CD4-positive, alpha-beta T cell treated with Interleukin-15 for 4 hours (primary cell): ENCODE results near the gene SLCO4A1.

ENCODE experiments used
- DNase-seq: peaks from one replicate; pipeline ENCODE4 v3.0.0-alpha.2; 2020; ENCODE audit warnings: low spot score

SLCO4A1 gene

DNA sequence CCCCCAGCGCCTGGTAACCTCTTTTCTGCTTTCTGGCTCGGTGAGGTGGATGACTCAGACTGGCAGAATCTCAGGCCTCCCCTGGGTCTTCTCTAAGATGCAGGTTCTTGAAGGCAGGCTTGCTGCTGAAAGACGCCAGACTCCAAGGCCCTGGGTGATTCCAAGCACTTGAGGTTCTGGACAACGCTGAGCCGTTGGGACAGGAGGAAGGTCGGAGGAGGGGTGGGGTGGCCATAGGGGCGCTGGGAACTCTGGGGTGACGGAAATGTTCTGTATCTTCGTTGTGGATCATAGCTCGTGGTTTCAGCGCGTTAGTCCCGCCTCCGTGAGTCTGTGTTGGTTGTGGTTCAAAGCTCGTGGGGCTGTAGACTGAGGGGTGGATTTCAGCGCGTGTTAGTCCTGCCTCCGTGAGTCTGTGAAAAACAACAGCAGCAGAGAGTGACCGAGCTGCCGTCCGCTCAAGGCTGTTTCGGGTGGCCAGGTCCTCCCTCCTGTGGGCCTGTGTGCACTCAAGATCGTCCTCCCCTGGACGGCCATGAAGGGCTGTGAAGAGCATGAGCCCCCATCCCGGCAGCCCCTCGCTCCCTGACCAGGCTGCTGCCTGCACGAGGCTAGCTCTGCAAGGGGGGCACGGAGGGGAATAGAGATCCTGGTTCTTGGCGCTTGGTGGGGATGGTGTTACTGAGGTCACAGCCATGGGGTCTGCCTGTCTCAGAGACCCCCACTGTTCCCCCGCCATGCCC lies 74.1 kb downstream of the SLCO4A1 start:
- peak; percentile 42 for DNase-seq

DNA sequence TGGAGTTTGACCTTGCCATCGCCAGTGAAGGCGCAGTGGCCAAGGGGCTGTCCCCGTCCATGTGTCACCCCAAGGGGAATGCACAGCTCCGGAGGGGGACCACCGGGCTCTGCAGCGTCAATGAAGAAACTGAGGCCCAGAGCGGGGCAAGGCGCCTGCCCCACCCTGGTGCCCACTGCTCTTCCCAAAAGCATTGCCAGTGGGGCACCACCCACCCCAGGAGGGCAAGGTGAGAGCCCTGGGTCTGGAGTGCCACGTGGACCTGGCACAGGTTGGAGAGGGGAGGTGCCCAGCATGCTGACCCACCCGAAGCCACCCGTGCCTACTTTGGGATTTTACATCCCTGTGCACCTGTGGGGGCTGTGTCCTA lies 74.6 kb downstream of the SLCO4A1 start:
- no peak for DNase-seq

DNA sequence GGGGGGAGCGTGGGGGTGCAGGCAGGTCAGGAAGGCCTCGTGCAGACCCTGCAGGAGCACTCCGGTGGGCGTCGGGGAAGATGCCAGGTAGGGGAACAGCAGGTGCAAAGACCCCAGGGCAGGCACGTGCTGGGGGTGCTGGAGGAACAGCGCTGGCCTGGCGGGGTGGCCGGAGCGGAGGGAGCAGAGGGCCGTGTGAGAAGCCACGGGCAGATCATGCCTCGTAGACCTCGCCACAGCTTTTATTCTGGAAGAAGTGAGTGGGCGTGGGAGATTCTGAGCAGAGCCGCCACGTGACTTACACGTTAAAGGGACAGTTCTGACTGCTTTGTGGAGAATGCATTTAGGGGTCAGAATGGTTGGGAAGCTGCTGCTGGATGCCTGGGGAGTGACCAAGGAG lies 75.6 kb downstream of the SLCO4A1 start:
- no peak for DNase-seq

DNA sequence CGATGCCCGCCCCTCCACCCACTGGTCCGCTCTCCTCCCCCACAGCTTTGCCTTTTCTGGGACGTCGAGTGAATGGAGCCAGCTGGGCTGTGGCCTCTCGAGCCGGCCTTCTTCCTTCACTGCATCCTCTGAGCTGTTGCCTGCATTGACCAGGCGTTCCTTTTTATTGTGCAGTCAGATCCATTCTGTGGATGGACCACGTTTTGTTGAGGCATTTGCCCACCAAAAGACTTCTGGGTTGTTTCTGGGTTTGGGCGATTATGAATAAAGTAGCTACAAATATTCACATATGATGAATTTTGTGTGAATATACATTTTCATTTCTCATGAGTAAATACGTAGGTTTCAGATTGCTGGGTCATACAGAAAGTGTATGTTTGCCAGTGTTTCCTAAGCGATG lies 76.2 kb downstream of the SLCO4A1 start:
- DNase-seq, result no peak

DNA sequence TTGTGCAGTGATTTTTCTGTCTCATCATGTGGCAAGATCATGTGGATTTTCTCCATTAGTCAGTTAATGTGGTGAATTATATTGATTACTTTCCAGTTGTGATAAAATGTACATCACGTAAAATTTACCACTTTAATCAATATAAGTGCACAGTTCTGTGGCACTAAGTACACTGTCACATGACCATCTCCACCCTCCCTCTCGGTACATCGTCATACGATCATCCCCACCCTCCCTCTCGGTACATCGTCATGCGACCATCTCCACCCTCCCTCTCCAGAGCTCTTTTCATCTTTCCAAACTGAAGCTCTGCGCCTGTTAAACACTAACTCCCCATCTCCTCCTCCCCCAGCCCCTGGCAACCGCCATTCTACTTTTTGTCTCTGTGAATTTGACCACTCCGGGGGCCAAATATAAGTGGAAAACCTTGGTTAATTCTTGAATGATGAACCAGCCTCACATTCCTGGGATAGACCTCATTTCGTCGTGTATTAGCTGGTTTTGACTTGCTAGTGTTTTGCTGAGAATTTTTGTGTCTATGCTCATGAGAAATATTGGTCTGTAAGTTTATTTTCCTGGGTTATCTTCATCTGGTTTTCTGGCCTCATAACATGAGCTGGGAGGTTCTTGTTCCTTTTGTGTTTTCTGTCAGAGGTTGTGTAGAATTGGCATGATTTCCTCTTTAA lies 77.1 kb downstream of the SLCO4A1 start:
- no peak for DNase-seq
